Measurements from ENCODE around the gene LNP1. TPM values are rescaled to one million over a fixed set of nuclear protein-coding genes. Genes with fewer than 3 reads are reported as not detected.
"Not testable (repeated sequence)": the region's sequence is repeated elsewhere in the genome, so short reads cannot be mapped to it uniquely, and the experiment has no call there.

The LNP1 gene
- polyA plus RNA-seq, 2 of the 4 experiments (the other 2 are of a cell fraction): 1.3 to 2.0 TPM

GRCh38 chr3:100400780-100401673 lies at the start of gene LNP1, which contains the start of gene TOMM70 (continued):
- TF ChIP-seq EHF (CRISPR knock-in tag; IDR thresholded peaks at IDR 0.05): no peak
- peak; percentile 69 for TF ChIP-seq PHF8 (IDR thresholded peaks at IDR 0.05; ENCODE audit: borderline replicate concordance, low read depth)
- TF ChIP-seq KDM5A (IDR thresholded peaks at IDR 0.05): peak; percentile 54; the same call in 1 of the 2 replicates
- no peak for TF ChIP-seq HOXB13 (CRISPR knock-in tag; IDR thresholded peaks at IDR 0.05; ENCODE audit: low read depth)
- TF ChIP-seq E2F6 (IDR thresholded peaks at IDR 0.05; ENCODE audit: borderline replicate concordance, low read depth): peak; percentile 40
- no peak for TF ChIP-seq FOSB (CRISPR knock-in tag; IDR thresholded peaks at IDR 0.05)
- TF ChIP-seq HOXA7 (CRISPR knock-in tag; IDR thresholded peaks at IDR 0.05): no peak
- TF ChIP-seq ATOH8 (CRISPR knock-in tag; IDR thresholded peaks at IDR 0.05; ENCODE audit: low read depth): 0 out of 2 replicates have a peak, but pooled peaks have one; percentile 16
- no peak for TF ChIP-seq HMGXB4 (CRISPR knock-in tag; IDR thresholded peaks at IDR 0.05; ENCODE audit: borderline replicate concordance)
- no peak for TF ChIP-seq EHMT2 (IDR thresholded peaks at IDR 0.05; ENCODE audit: low read depth)
- TF ChIP-seq CBX8 (IDR thresholded peaks at IDR 0.05): no peak
- TF ChIP-seq ZC3H11A (IDR thresholded peaks at IDR 0.05): no peak
- no peak for TF ChIP-seq SMC3 (IDR thresholded peaks at IDR 0.05)
- no peak for TF ChIP-seq PBX3 (IDR thresholded peaks at IDR 0.05)
- TF ChIP-seq ESRRA (IDR thresholded peaks at IDR 0.05; ENCODE audit: borderline replicate concordance, low read length): peak; percentile 55; the same call in 1 of the 2 replicates
- TF ChIP-seq POLR2AphosphoS2 (conservative IDR thresholded peaks at IDR 0.05; ENCODE audit: low read length): no peak
- TF ChIP-seq MAX (IDR thresholded peaks at IDR 0.05): peak; percentile 97
- TF ChIP-seq TFCP2L1 (CRISPR knock-in tag; IDR thresholded peaks at IDR 0.05): no peak
- no peak for TF ChIP-seq CHD2 (IDR thresholded peaks at IDR 0.05; ENCODE audit: low read length, partially characterized antibody)
- no peak for TF ChIP-seq RCOR1 (IDR thresholded peaks at IDR 0.05; ENCODE audit: low read depth, low read length)

GRCh38 chr3:100351770-100352169 lies 49.6 kb upstream of the LNP1 start:
- H3K4me1 ChIP-seq; H3K27ac ChIP-seq; POLR2A ChIA-PET; H3K4me2 ChIP-seq; H3K4me3 ChIP-seq; ATAC-seq; FAIRE-seq; H3K9me3 ChIP-seq; CTCF ChIA-PET; DNase-seq (ENCODE audit: low read depth in 1 of 2, low spot score in 1 of 2): not testable (repeated sequence)
- WGBS (ENCODE audit: missing lambda C conversion rate): 85% methylated on average over 2 of the region's 2 CpGs
